Left lung (tissue), 14 donors: ENCODE measurements around the gene PDS5A. TPM values are rescaled to one million over a fixed set of nuclear protein-coding genes. Genes with fewer than 3 reads are reported as not detected.
"Not testable (repeated sequence)": the region's sequence is repeated elsewhere in the genome, so short reads cannot be mapped to it uniquely, and the experiment has no call there.

Experiments
- ATAC-seq: fragments of 200-7000 bp; cut with Tn5 transposase; one replicate; pipeline ENCODE4 v1.9.1; 2020; ENCODE audit warnings: moderate library complexity
- DNase-seq, 4 donors: peaks; one replicate each; pipeline ENCODE4 v3.0.0-alpha.2; 2013 to 2020
- H3K27ac ChIP-seq, 2 donors: fragments of 200-600 bp; sonication (generic) in 1 of 2; one replicate each; pipeline versions ENCODE4 v1.5.0 to v1.8.0; 2020 to 2021
- H3K27me3 ChIP-seq, 2 donors: fragments of 200-600 bp; sonication (generic) in 1 of 2; one replicate each; pipeline versions ENCODE4 v1.5.0 to v1.8.0; 2020 to 2021
- H3K36me3 ChIP-seq, 2 donors: fragments of 200-600 bp; sonication (generic) in 1 of 2; one replicate each; pipeline versions ENCODE4 v1.5.0 to v1.8.0; 2020 to 2021
- H3K4me1 ChIP-seq, 2 donors: fragments of 200-600 bp; one replicate each; pipeline ENCODE4 v1.8.0; 2021
- H3K4me3 ChIP-seq, 2 donors: fragments of 200-600 bp; sonication (generic) in 1 of 2; one replicate each; pipeline versions ENCODE4 v1.5.0 to v1.8.0; 2020 to 2021; ENCODE audit warnings: mild to moderate bottlenecking in 1 of 2
- H3K9me3 ChIP-seq, 2 donors: fragments of 200-600 bp; sonication (generic) in 1 of 2; one replicate each; pipeline versions ENCODE4 v1.5.0 to v1.8.0; 2020 to 2021
- CTCF ChIP-seq, 2 donors: fragments of 200-600 bp; sonication (generic) in 1 of 2; IDR thresholded peaks; one replicate each; pipeline versions ENCODE4 v1.5.0 to v1.8.0; 2021; ENCODE audit warnings: antibody characterized with exemption in 2 of 2
- intact Hi-C, 2 donors: fragments of 100-400 bp; cut with DNase I; formaldehyde crosslinking; loops; one replicate each; pipeline versions ENCODE4 v1.11.2 to v1.14.2; 2022
- long read RNA-seq, 12 donors: library from polyadenylated mRNA in 2 of 12; unstranded in 2 of 12; transcript quantifications; one replicate each; pipeline ENCODE4 v2.0.0 and lab custom pipeline, GENCODE V29; 2019 to 2026
- polyA plus RNA-seq, 6 donors: library from polyadenylated mRNA; unstranded; fragments of 120-200 nt; gene quantifications; one replicate each; pipeline ENCODE4 v1.2.1, GENCODE V29; 2013; ENCODE audit not compliant: insufficient read length in 6 of 6
- total RNA-seq, 2 donors: library from RNA; stranded (reverse); fragmentation: NEBNext Ultra II Directional; extraction: Animal tissue kit (Norgen Biotek cat#: 25700); gene quantifications; one replicate each; pipeline ENCODE4 v1.2.1, GENCODE V29; 2021
- donor health status: DM: no; HTN: yes; CAD: no.
- donor health status: DM: no; HTN: no; CAD: no.

The PDS5A gene, protein sequence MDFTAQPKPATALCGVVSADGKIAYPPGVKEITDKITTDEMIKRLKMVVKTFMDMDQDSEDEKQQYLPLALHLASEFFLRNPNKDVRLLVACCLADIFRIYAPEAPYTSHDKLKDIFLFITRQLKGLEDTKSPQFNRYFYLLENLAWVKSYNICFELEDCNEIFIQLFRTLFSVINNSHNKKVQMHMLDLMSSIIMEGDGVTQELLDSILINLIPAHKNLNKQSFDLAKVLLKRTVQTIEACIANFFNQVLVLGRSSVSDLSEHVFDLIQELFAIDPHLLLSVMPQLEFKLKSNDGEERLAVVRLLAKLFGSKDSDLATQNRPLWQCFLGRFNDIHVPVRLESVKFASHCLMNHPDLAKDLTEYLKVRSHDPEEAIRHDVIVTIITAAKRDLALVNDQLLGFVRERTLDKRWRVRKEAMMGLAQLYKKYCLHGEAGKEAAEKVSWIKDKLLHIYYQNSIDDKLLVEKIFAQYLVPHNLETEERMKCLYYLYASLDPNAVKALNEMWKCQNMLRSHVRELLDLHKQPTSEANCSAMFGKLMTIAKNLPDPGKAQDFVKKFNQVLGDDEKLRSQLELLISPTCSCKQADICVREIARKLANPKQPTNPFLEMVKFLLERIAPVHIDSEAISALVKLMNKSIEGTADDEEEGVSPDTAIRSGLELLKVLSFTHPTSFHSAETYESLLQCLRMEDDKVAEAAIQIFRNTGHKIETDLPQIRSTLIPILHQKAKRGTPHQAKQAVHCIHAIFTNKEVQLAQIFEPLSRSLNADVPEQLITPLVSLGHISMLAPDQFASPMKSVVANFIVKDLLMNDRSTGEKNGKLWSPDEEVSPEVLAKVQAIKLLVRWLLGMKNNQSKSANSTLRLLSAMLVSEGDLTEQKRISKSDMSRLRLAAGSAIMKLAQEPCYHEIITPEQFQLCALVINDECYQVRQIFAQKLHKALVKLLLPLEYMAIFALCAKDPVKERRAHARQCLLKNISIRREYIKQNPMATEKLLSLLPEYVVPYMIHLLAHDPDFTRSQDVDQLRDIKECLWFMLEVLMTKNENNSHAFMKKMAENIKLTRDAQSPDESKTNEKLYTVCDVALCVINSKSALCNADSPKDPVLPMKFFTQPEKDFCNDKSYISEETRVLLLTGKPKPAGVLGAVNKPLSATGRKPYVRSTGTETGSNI (N-terminal part only)
- 10 to 100 TPM; 73.7 to 82.1 TPM for total RNA-seq
- 10 to 100 TPM; 66.4 to 78.6 (median 70.3) TPM for polyA plus RNA-seq
- long read RNA-seq, donor 1, full-length matches to known transcripts = 2 of 19 reads
- long read RNA-seq, donor 1, partial matches to known transcripts = 17 of 19 reads
- long read RNA-seq, donor 1, other reads (novel, unspliced or antisense) = 0 of 19 reads
- long read RNA-seq, donor 2, full-length matches to known transcripts = 3 of 17 reads
- long read RNA-seq, donor 2, partial matches to known transcripts = 14 of 17 reads
- long read RNA-seq, donor 2, other reads (novel, unspliced or antisense) = 0 of 17 reads
- long read RNA-seq, donor 3, full-length matches to known transcripts = 3 of 3 reads
- long read RNA-seq, donor 3, partial matches to known transcripts = 0 of 3 reads
- long read RNA-seq, donor 3, other reads (novel, unspliced or antisense) = 0 of 3 reads
- long read RNA-seq, donor 4 = 0 reads
- long read RNA-seq, donor 5, full-length matches to known transcripts = 4 of 14 reads
- long read RNA-seq, donor 5, partial matches to known transcripts = 10 of 14 reads
- long read RNA-seq, donor 5, other reads (novel, unspliced or antisense) = 0 of 14 reads
- long read RNA-seq, donor 6, full-length matches to known transcripts = 3 of 3 reads
- long read RNA-seq, donor 6, partial matches to known transcripts = 0 of 3 reads
- long read RNA-seq, donor 6, other reads (novel, unspliced or antisense) = 0 of 3 reads
- long read RNA-seq, donor 7, full-length matches to known transcripts = 4 of 4 reads
- long read RNA-seq, donor 7, partial matches to known transcripts = 0 of 4 reads
- long read RNA-seq, donor 7, other reads (novel, unspliced or antisense) = 0 of 4 reads
- long read RNA-seq, donor 8, full-length matches to known transcripts = 5 of 5 reads
- long read RNA-seq, donor 8, partial matches to known transcripts = 0 of 5 reads
- long read RNA-seq, donor 8, other reads (novel, unspliced or antisense) = 0 of 5 reads
- long read RNA-seq, donor 9 = 0 reads
- long read RNA-seq, donor 10 = 0 reads
- long read RNA-seq, donor 11, full-length matches to known transcripts = 1 of 15 reads
- long read RNA-seq, donor 11, partial matches to known transcripts = 14 of 15 reads
- long read RNA-seq, donor 11, other reads (novel, unspliced or antisense) = 0 of 15 reads
- long read RNA-seq, donor 12, full-length matches to known transcripts = 1 of 13 reads
- long read RNA-seq, donor 12, partial matches to known transcripts = 12 of 13 reads
- long read RNA-seq, donor 12, other reads (novel, unspliced or antisense) = 0 of 13 reads

DNA sequence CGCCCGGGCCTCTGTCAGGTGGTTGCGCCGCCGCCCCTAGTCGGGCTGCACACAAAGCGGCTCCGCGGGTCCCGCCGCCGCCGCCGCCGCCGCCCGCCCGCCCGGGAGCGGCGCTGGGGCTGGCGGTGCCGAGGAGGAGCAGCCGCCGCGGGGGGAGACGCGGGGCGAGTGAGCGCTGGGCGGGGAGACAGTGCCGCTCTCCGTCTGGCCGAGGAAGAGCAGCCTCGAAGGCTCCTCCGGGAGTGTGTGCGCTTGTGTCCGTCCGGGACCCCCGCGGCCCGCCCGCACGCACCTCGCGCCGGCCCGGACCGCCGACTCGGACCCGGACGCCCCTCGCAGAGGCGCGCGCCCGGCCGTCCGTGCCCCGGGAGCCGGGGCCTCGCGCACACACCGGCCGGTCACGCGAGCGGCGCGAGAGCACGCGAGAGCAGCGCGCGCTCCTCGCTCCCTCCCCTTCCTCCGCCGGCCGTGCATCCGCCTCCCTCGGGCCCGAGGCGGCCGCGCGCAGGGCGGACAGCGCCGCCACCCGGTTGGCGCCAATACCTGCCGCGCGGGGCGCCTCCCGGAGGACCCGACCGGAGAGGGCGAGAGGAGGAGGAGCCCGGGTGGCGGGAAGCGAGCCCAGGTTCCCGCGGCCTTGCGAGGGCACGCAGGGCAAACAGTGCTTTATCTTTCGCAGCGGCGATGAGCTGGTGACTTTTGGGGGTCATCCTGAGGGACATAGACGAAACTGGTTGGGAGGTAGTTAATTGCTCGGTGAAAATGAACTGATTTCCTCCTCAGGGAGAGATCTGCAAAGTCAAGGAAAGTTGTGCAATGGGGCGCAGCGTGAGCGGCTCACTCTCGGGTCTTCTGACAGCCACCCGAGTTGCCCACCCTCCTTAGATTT is at the start of gene PDS5A:
Gene PDS5A, minus strand, starts transcription at position 423 of the 889 bp plus-strand sequence. CDS start 1,334 bp downstream, outside the sequence.
- peak; percentile 91 for ATAC-seq

GRCh38 chr4:40024049-40024448 is 46.3 kb upstream of the PDS5A start:
- H3K4me3 ChIP-seq, DNase-seq, H3K9me3 ChIP-seq, intact Hi-C loops, H3K4me1 ChIP-seq, H3K27me3 ChIP-seq, H3K27ac ChIP-seq, ATAC-seq, H3K36me3 ChIP-seq: not testable (repeated sequence)

More for the DNA sequence above, at the start of gene PDS5A:
- H3K4me3 ChIP-seq = peak within 1 kb of the TSS; percentile 88 to 94
- intact Hi-C loops = loop anchor here in 1 of 2 donors (10.0 kb wide), 1 partner anchor 283 kb away; the partner anchor contains the start of gene UBE2K
- peaks cover 11 to 36% of the 10 kb centered on the region in 2 donors for H3K4me1 ChIP-seq
- H3K27ac ChIP-seq = peak within 1 kb of the TSS; percentile 94 to 95
- H3K27me3 ChIP-seq = no peaks in the 10 kb centered on the region
- H3K9me3 ChIP-seq = no peaks in the 10 kb centered on the region
- DNase-seq = peak; percentile 90 to 99 (median 94)
- peak; percentile 73 to 91 for TF ChIP-seq CTCF (IDR thresholded peaks at IDR 0.05)
- H3K36me3 ChIP-seq = peaks cover 0 to 28% of the 10 kb centered on the region in 2 donors

- H3K36me3 ChIP-seq, H3K27me3 ChIP-seq, H3K4me3 ChIP-seq, intact Hi-C loops, H3K27ac ChIP-seq, DNase-seq, H3K4me1 ChIP-seq, ATAC-seq, H3K9me3 ChIP-seq: not testable (repeated sequence)
These were observed 43.4 kb upstream of the PDS5A start for GRCh38 chr4:40021116-40021515.

DNA sequence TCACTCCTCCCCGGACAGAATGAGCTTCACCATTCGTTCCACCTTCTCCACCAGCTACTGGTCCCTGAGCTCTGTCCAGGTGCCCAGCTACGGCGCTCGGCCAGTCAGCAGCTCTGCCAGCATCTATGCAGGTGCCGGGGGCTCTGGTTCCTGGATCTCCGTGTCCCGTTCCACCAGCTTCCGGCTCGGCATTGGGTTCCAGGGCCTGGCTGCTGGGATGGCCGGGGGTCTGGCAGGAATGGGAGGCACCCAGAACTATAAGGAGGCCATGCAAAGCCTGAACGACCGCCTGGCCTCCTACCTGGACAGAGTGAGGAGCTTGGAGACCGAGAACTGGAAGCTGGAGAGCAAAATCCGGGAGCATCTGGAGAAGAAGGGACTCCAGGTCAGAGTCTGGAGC is 42.5 kb upstream of the PDS5A start:
- H3K4me1 ChIP-seq = no peaks in the 10 kb centered on the region
- no peaks in the 10 kb centered on the region for H3K27me3 ChIP-seq
- H3K27ac ChIP-seq = no peak overlapping the region
- no peak for TF ChIP-seq CTCF (IDR thresholded peaks at IDR 0.05)
- no peak overlapping the region for H3K4me3 ChIP-seq
- no peaks in the 10 kb centered on the region for H3K36me3 ChIP-seq
- no peaks in the 10 kb centered on the region for H3K9me3 ChIP-seq
- ATAC-seq = no peak
- no peak for DNase-seq
- intact Hi-C loops = no loop called here
